Breast epithelium (tissue), 4 donors: ENCODE data around the gene RINT1. TPM values are rescaled to one million over a fixed set of nuclear protein-coding genes. Genes with fewer than 3 reads are reported as not detected.

Source experiments
- DNase-seq, 2 donors: peaks; one replicate each; pipeline ENCODE4 v3.0.0-alpha.2; 2019; ENCODE audit warnings: low spot score in 2 of 2
- H3K27ac ChIP-seq, 2 donors: fragments of 200-600 bp; sonication (generic) in 1 of 2; one replicate each; pipeline ENCODE4 v1.5.1; 2016 to 2019; ENCODE audit warnings: mild to moderate bottlenecking in 1 of 2
- H3K27me3 ChIP-seq, 2 donors: fragments of 200-600 bp; sonication (generic) in 1 of 2; one replicate each; pipeline versions ENCODE4 v1.5.1 to v1.6.0; 2017 to 2019; ENCODE audit warnings: control low read depth in 1 of 2, mild to moderate bottlenecking in 1 of 2
- H3K36me3 ChIP-seq: fragments of 200-600 bp; one replicate; pipeline ENCODE4 v1.5.1; 2019
- H3K4me1 ChIP-seq, 2 donors: fragments of 200-600 bp; sonication (generic); one replicate each; pipeline ENCODE4 v1.5.1; 2016 to 2019; ENCODE audit warnings: control low read depth in 1 of 2
- H3K4me3 ChIP-seq, 3 donors: fragments of 200-600 bp; sonication (generic); 1 replicate in 2 of 3; 2 replicates in 1 of 3; pipeline ENCODE4 v1.5.1; 2016 to 2019; ENCODE audit warnings: mild to moderate bottlenecking in 3 of 3, moderate library complexity in 2 of 3
- H3K9me3 ChIP-seq, 2 donors: fragments of 200-600 bp; sonication (generic) in 1 of 2; one replicate each; pipeline ENCODE4 v1.5.1; 2016 to 2019; ENCODE audit warnings: control low read depth in 1 of 2
- POLR2A ChIP-seq: fragments of 450-650 bp; IDR thresholded peaks from one replicate; pipeline ENCODE4 v1.6.1; 2016; ENCODE audit warnings: antibody characterized with exemption, mild to moderate bottlenecking, moderate library complexity
- POLR2AphosphoS5 ChIP-seq, 3 donors: sonication (generic); formaldehyde crosslinking; IDR thresholded peaks; one replicate each; pipeline ENCODE4 v1.6.1; 2017; ENCODE audit warnings: antibody characterized with exemption in 3 of 3
- intact Hi-C: fragments of 100-400 bp; cut with DNase I; formaldehyde crosslinking; loops from one replicate; pipeline ENCODE4 v1.15.1; 2023; ENCODE audit warnings: low total_unique reads
- total RNA-seq, 3 donors: library from RNA; depleted of rRNA; stranded (reverse); fragments of >200 nt; gene quantifications; one replicate each; pipeline ENCODE4 v1.1.0, GENCODE V29; 2016
- TF ChIP-seq, protein P1 (sequence below), 3 donors: fragments of 450-650 bp; IDR thresholded peaks; one replicate each; pipeline ENCODE4 v1.5.1; 2016 to 2017; ENCODE audit warnings: antibody characterized with exemption in 3 of 3, mild to moderate bottlenecking in 3 of 3, moderate library complexity in 3 of 3

Gene RINT1
- total RNA-seq, 3 donors from 2014 or later: 15.7 to 19.9 (median 17.7) TPM

DNA sequence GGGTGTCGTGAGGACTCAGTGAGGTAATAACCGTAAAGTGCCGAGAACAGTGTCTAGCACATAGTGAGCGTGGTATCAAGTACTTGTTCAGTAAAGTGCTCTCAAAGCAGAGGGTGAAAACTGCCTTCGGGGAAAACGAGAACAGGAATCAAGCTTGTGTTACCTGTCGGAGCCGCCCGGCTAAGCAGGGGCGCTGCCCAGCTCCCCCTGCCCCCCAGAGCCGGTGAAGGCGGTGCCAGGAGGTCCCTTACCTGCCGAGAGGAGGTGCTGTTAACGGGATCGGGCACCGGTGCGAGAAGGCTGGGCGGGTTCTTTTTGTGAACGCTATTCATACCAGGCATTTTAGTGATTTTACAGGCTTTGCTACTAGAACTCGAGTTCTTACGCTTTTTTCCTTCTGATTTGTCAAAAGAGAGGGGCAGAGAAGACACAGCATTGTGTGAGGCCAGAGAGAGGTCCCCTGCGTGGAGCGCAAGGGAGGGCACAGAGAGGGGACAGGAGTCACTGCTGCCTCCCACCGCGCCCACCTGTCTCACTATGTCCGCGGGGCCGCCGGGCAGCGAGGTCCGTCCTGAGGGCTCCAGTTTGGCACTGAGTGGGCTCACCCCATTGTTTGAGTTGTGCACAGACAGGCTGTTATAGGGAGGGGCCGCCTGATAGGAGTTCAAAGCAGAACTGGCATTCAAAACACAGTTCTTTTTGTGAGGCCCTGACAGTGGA, 81.8 kb downstream of the RINT1 start:
- no peak for DNase-seq
- Histone ChIP-seq H3K27me3 (no peaks in the 10 kb centered on the region), H3K36me3 (no peaks in the 10 kb centered on the region), H3K4me3 (no peak overlapping the region), H3K9me3 (no peaks in the 10 kb centered on the region), H3K27ac (no peak overlapping the region), H3K4me1 (no peaks in the 10 kb centered on the region)
- intact Hi-C loops: no loop called here
- TF ChIP-seq, protein P1, sequence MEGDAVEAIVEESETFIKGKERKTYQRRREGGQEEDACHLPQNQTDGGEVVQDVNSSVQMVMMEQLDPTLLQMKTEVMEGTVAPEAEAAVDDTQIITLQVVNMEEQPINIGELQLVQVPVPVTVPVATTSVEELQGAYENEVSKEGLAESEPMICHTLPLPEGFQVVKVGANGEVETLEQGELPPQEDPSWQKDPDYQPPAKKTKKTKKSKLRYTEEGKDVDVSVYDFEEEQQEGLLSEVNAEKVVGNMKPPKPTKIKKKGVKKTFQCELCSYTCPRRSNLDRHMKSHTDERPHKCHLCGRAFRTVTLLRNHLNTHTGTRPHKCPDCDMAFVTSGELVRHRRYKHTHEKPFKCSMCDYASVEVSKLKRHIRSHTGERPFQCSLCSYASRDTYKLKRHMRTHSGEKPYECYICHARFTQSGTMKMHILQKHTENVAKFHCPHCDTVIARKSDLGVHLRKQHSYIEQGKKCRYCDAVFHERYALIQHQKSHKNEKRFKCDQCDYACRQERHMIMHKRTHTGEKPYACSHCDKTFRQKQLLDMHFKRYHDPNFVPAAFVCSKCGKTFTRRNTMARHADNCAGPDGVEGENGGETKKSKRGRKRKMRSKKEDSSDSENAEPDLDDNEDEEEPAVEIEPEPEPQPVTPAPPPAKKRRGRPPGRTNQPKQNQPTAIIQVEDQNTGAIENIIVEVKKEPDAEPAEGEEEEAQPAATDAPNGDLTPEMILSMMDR (IDR thresholded peaks at IDR 0.05): no peak

DNA sequence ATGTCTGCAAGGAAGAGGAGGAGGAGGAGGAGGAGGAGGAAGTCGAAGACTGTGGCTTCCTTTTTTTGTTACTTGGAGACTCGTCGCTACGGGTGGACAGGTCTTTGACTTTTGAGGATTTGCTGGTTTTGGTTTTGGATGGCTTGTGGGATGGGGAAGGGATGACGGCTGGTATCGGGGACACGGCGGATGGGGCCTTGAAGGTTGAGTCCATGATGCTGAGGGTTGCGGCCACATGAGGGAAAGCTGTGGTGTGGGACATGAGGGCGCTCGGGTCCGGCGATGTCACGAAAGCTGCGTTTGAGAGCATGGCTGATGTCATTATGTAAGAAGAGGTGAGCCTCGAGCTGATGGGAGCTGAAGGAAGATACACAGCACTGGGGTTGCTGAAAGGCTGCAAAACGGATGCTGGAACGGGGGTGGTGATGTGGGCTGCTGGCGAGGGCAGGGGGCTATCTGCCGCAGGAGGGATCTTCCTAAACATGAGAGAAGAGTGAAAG, 82.4 kb downstream of the RINT1 start:
- TF ChIP-seq, protein P1 (IDR thresholded peaks at IDR 0.05): no peak
- TF ChIP-seq POLR2AphosphoS5 (IDR thresholded peaks at IDR 0.05) (no peak), POLR2A (no peak)
- intact Hi-C loops: no loop called here

More for the DNA sequence above, 82.4 kb downstream of the RINT1 start:
- Histone ChIP-seq H3K36me3 (no peaks in the 10 kb centered on the region), H3K4me3 (no peak overlapping the region), H3K9me3 (no peaks in the 10 kb centered on the region), H3K27ac (no peak overlapping the region), H3K27me3 (no peaks in the 10 kb centered on the region), H3K4me1 (no peaks in the 10 kb centered on the region)
- DNase-seq: no peak

Other genes with a start within 250 kb of the RINT1 start
- 10 to 100 TPM; 44.6 to 68.2 (median 60.6) TPM for gene SRPK2, start 143.3 kb upstream of the RINT1 start, total RNA-seq
- gene PUS7, start 9.9 kb upstream of the RINT1 start, total RNA-seq: 10 to 100 TPM; 18.9 to 23.6 (median 19.5) TPM
- not detected for gene EFCAB10, start 49.3 kb downstream of the RINT1 start, total RNA-seq